ENCODE data around the gene CNTN5. TPM values are rescaled to one million over a fixed set of nuclear protein-coding genes. Genes with fewer than 3 reads are reported as not detected.

CNTN5 gene
- total and polyA plus RNA-seq, 10 of the 15 experiments (the other 5 are each of a cell fraction or from before 2014, with no cell fraction given): 0.01 TPM; not detected in 9

GRCh38 chr11:99079576-99079975 is 58.8 kb downstream of the CNTN5 start:
- H3K27ac ChIP-seq (ENCODE audit: control insufficient read depth, insufficient read depth): no peak overlapping the region
- intact Hi-C loops (cut with micrococcal nuclease; ENCODE audit: unreplicated experiment) (no loop called here), in situ Hi-C loops (cut with MboI) (no loop called here)
- ATAC-seq: no peak
- no peak overlapping the region for H3K4me2 ChIP-seq (ENCODE audit: control insufficient read depth, insufficient read depth)
- no peak for FAIRE-seq
- H2AFZ ChIP-seq (ENCODE audit: control insufficient read depth, low read depth, low read length): no peak overlapping the region
- no TSS peak for BruUV-seq (replicated peaks)
- no peaks in the 10 kb centered on the region for H3K27me3 ChIP-seq (replicated peaks in 1 of 2; ENCODE audit: control insufficient read depth in 2 of 2, insufficient read depth in 2 of 2, low read length in 1 of 2)
- H3K4me3 ChIP-seq: no peak overlapping the region
- ChIA-PET CTCF (no interaction called here), SMC1A (ENCODE audit: uncharacterized antibody, unreplicated experiment) (no interaction called here), RAD21 (ENCODE audit: unreplicated experiment) (no interaction called here), POLR2A (no interaction called here)
- H3K4me1 ChIP-seq (ENCODE audit: control insufficient read depth, insufficient read depth, low read length): no peaks in the 10 kb centered on the region
- H3K36me3 ChIP-seq (ENCODE audit: control insufficient read depth in 2 of 2, insufficient read depth in 2 of 2, low read length in 1 of 2): no peaks in the 10 kb centered on the region
- H3K79me2 ChIP-seq (ENCODE audit: control insufficient read depth, insufficient read depth, low read length): no peaks in the 10 kb centered on the region
- H3K9ac ChIP-seq (ENCODE audit: control insufficient read depth, insufficient read depth, low read length): no peak overlapping the region
- DNase-seq (ENCODE audit: low read depth, low spot score): no peak
- H3K9me3 ChIP-seq (replicated peaks; ENCODE audit: control insufficient read depth, insufficient read depth, low read length): no peaks in the 10 kb centered on the region
- WGBS (ENCODE audit: insufficient coverage, insufficient replicate concordance, low lambda C conversion rate, missing lambda C conversion rate): 19% methylated on average over 3 of the region's 3 CpGs
- TF ChIP-seq SRF (IDR thresholded peaks at IDR 0.05; ENCODE audit: low read depth in 2 of 2, low read length in 2 of 2): no peak
- H4K20me1 ChIP-seq (ENCODE audit: control insufficient read depth, insufficient read depth): no peaks in the 10 kb centered on the region

- WGBS (ENCODE audit: insufficient coverage, insufficient replicate concordance, low lambda C conversion rate, missing lambda C conversion rate): 7% methylated on average over 5 of the region's 5 CpGs
- no peak for ATAC-seq
- DNase-seq (ENCODE audit: low read depth, low spot score): no peak
- Histone ChIP-seq H3K79me2 (ENCODE audit: control insufficient read depth, insufficient read depth, low read length) (no peaks in the 10 kb centered on the region), H3K9ac (ENCODE audit: control insufficient read depth, insufficient read depth, low read length) (no peak overlapping the region), H3K9me3 (replicated peaks; ENCODE audit: control insufficient read depth, insufficient read depth, low read length) (no peaks in the 10 kb centered on the region), H3K4me3 (no peak overlapping the region), H3K27ac (ENCODE audit: control insufficient read depth, insufficient read depth) (no peak overlapping the region), H2AFZ (ENCODE audit: control insufficient read depth, low read depth, low read length) (no peak overlapping the region), H3K27me3 (replicated peaks in 1 of 2; ENCODE audit: control insufficient read depth in 2 of 2, insufficient read depth in 2 of 2, low read length in 1 of 2) (no peaks in the 10 kb centered on the region), H3K36me3 (ENCODE audit: control insufficient read depth in 2 of 2, insufficient read depth in 2 of 2, low read length in 1 of 2) (no peaks in the 10 kb centered on the region), H4K20me1 (ENCODE audit: control insufficient read depth, insufficient read depth) (no peaks in the 10 kb centered on the region), H3K4me1 (ENCODE audit: control insufficient read depth, insufficient read depth, low read length) (no peaks in the 10 kb centered on the region), H3K4me2 (ENCODE audit: control insufficient read depth, insufficient read depth) (no peak overlapping the region)
- in situ Hi-C loops (cut with MboI): no loop called here
- no peak for FAIRE-seq
- ChIA-PET SMC1A (ENCODE audit: uncharacterized antibody, unreplicated experiment) (no interaction called here), POLR2A (no interaction called here), RAD21 (ENCODE audit: unreplicated experiment) (no interaction called here), CTCF (no interaction called here)
- BruUV-seq (replicated peaks): no TSS peak
- intact Hi-C loops (cut with micrococcal nuclease; ENCODE audit: unreplicated experiment): no loop called here
- TF ChIP-seq MEF2B (IDR thresholded peaks at IDR 0.05; ENCODE audit: partially characterized antibody, poor library complexity, severe bottlenecking) (no peak), IRF3 (IDR thresholded peaks at IDR 0.05) (no peak), MYB (IDR thresholded peaks at IDR 0.05; ENCODE audit: borderline replicate concordance, low read depth, low read length) (no peak), ESRRA (IDR thresholded peaks at IDR 0.05; ENCODE audit: low read length) (no peak), MLLT1 (IDR thresholded peaks at IDR 0.05) (no peak), PBX3 (IDR thresholded peaks at IDR 0.05; ENCODE audit: insufficient replicate concordance, low read depth, low read length) (no peak), WRNIP1 (IDR thresholded peaks at IDR 0.05; ENCODE audit: borderline replicate concordance, low read depth, low read length) (no peak), ZBTB11 (CRISPR knock-in tag; IDR thresholded peaks at IDR 0.05) (no peak), NFYB (IDR thresholded peaks at IDR 0.05; ENCODE audit: insufficient read depth, low read depth, low read length) (no peak), SMAD5 (IDR thresholded peaks at IDR 0.05; ENCODE audit: low read depth) (no peak)
Observed at GRCh38 chr11:99080154-99080553, 59.4 kb downstream of the CNTN5 start.
